Astrocyte (in vitro differentiated cells and primary cell): ENCODE measurements around the gene CHCHD6. TPM values are rescaled to one million over a fixed set of nuclear protein-coding genes. Genes with fewer than 3 reads are reported as not detected.

Source experiments
- DNase-seq: peaks from one replicate; pipeline ENCODE4 v3.0.0-alpha.2; 2010; ENCODE audit warnings: low read depth
- FAIRE-seq: peaks from 2 replicates; lab custom pipeline; 2011; peaks lifted over from hg19 to GRCh38; lab: Jason Lieb, UNC
- H2AFZ ChIP-seq: 2 replicates; pipeline ENCODE4 v1.6.0; 2012; ENCODE audit warnings: low read depth, low read length, inconsistent platforms
- H3K27ac ChIP-seq: 2 replicates; pipeline ENCODE4 v1.5.1; 2011; ENCODE audit warnings: low read depth, low read length, inconsistent platforms
- H3K27me3 ChIP-seq: 2 replicates; pipeline ENCODE4 v1.6.0; 2011; ENCODE audit warnings: low read length, inconsistent platforms; ENCODE audit not compliant: insufficient read depth
- H3K36me3 ChIP-seq: 2 replicates; pipeline ENCODE4 v1.5.1; 2011; ENCODE audit warnings: low read length, inconsistent platforms; ENCODE audit not compliant: insufficient read depth
- H3K4me1 ChIP-seq: 2 replicates; pipeline ENCODE4 v1.5.1; 2011; ENCODE audit warnings: low read length, inconsistent platforms; ENCODE audit not compliant: insufficient read depth
- H3K4me2 ChIP-seq: 2 replicates; pipeline ENCODE4 v1.6.0; 2012; ENCODE audit warnings: low read length, inconsistent platforms
- H3K4me3 ChIP-seq: 2 replicates; pipeline ENCODE4 v1.5.1; 2011; ENCODE audit warnings: low read depth, mild to moderate bottlenecking, low read length, inconsistent platforms; ENCODE audit not compliant: insufficient read depth
- H3K79me2 ChIP-seq: 2 replicates; pipeline ENCODE4 v1.6.0; 2012; ENCODE audit warnings: mild to moderate bottlenecking, low read length, inconsistent platforms; ENCODE audit not compliant: insufficient read depth
- H3K9ac ChIP-seq: 2 replicates; pipeline ENCODE4 v1.6.0; 2012; ENCODE audit warnings: mild to moderate bottlenecking, low read length, inconsistent platforms
- H3K9me3 ChIP-seq: 2 replicates; pipeline ENCODE4 v1.5.1; 2012; ENCODE audit warnings: low read depth, mild to moderate bottlenecking, low read length, inconsistent platforms; ENCODE audit not compliant: insufficient read depth
- H4K20me1 ChIP-seq: 2 replicates; pipeline ENCODE4 v1.6.0; 2012; ENCODE audit warnings: low read length, inconsistent platforms; ENCODE audit not compliant: insufficient read depth
- H3K27ac Mint-ChIP-seq: one replicate; pipeline ENCODE4 v1.8.0; 2021; ENCODE audit warnings: mild to moderate bottlenecking, mixed read lengths; ENCODE audit not compliant: unreplicated experiment
- H3K27me3 Mint-ChIP-seq: one replicate; pipeline ENCODE4 v1.8.0; 2021; ENCODE audit warnings: low read depth, mixed read lengths; ENCODE audit not compliant: unreplicated experiment
- H3K36me3 Mint-ChIP-seq: one replicate; pipeline ENCODE4 v1.8.0; 2021; ENCODE audit warnings: low read depth, mixed read lengths; ENCODE audit not compliant: unreplicated experiment
- H3K4me1 Mint-ChIP-seq: one replicate; pipeline ENCODE4 v1.8.0; 2021; ENCODE audit warnings: low read depth, mixed read lengths; ENCODE audit not compliant: unreplicated experiment
- H3K4me3 Mint-ChIP-seq: one replicate; pipeline ENCODE4 v1.8.0; 2021; ENCODE audit warnings: mild to moderate bottlenecking, moderate library complexity, mixed read lengths; ENCODE audit not compliant: unreplicated experiment
- H3K9me3 Mint-ChIP-seq: one replicate; pipeline ENCODE4 v1.8.0; 2021; ENCODE audit warnings: mild to moderate bottlenecking, mixed read lengths; ENCODE audit not compliant: unreplicated experiment
- EZH2 ChIP-seq: IDR thresholded peaks from 2 replicates; pipeline ENCODE4 v1.6.1; 2012; ENCODE audit warnings: mild to moderate bottlenecking, low read length, inconsistent platforms; ENCODE audit not compliant: insufficient read depth
- total RNA-seq: library from RNA; stranded (reverse); gene quantifications from 2 replicates; pipeline ENCODE4 v1.2.1, GENCODE V29; 2021
- TF ChIP-seq, protein P1 (sequence below): IDR thresholded peaks from 2 replicates; pipeline ENCODE4 v1.5.1; 2011; ENCODE audit warnings: low read depth, mild to moderate bottlenecking, inconsistent platforms, low read length, moderate library complexity; ENCODE audit not compliant: insufficient read depth

CHCHD6 gene
- total RNA-seq, 1 donor from 2014 or later: 21.1 TPM

DNA sequence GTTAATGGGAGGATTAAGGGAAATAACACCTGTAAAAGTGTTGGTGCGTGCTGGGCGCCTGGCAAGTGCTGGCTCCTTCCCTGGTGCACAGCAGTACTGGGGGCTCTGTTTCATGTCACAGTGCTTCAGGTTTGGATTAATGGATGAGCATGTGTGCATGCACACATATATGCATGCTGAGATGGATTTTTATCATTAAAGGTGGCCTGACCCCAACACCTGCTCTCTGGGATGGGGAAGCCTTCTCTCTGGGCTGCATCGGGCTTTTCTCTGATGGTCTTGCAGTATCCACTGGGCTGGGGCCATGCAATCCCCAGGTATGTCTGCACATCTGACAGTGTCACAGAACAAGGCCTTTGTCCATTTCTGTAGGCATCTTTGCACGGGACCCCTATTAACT lies 151.3 kb downstream of the CHCHD6 start:
- Histone ChIP-seq H3K4me3 (no peak overlapping the region), H3K9ac (no peak overlapping the region), H3K4me1 (peaks cover 22% of the 10 kb centered on the region), H3K4me2 (no peak overlapping the region), H4K20me1 (peaks cover 12% of the 10 kb centered on the region), H3K27me3 (no peaks in the 10 kb centered on the region), H3K36me3 (no peaks in the 10 kb centered on the region), H2AFZ (no peak overlapping the region), H3K79me2 (no peaks in the 10 kb centered on the region), H3K9me3 (no peaks in the 10 kb centered on the region), H3K27ac (no peak overlapping the region)
- Mint-ChIP-seq H3K4me3 (no peak overlapping the region), H3K4me1 (peaks cover 22% of the 10 kb centered on the region), H3K9me3 (no peaks in the 10 kb centered on the region), H3K27ac (no peak overlapping the region), H3K27me3 (peaks cover 7% of the 10 kb centered on the region), H3K36me3 (peaks cover 8% of the 10 kb centered on the region)
- no peak for FAIRE-seq
- no peak for DNase-seq
- TF ChIP-seq, protein P1, sequence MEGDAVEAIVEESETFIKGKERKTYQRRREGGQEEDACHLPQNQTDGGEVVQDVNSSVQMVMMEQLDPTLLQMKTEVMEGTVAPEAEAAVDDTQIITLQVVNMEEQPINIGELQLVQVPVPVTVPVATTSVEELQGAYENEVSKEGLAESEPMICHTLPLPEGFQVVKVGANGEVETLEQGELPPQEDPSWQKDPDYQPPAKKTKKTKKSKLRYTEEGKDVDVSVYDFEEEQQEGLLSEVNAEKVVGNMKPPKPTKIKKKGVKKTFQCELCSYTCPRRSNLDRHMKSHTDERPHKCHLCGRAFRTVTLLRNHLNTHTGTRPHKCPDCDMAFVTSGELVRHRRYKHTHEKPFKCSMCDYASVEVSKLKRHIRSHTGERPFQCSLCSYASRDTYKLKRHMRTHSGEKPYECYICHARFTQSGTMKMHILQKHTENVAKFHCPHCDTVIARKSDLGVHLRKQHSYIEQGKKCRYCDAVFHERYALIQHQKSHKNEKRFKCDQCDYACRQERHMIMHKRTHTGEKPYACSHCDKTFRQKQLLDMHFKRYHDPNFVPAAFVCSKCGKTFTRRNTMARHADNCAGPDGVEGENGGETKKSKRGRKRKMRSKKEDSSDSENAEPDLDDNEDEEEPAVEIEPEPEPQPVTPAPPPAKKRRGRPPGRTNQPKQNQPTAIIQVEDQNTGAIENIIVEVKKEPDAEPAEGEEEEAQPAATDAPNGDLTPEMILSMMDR: no peak
- no peak for TF ChIP-seq EZH2

DNA sequence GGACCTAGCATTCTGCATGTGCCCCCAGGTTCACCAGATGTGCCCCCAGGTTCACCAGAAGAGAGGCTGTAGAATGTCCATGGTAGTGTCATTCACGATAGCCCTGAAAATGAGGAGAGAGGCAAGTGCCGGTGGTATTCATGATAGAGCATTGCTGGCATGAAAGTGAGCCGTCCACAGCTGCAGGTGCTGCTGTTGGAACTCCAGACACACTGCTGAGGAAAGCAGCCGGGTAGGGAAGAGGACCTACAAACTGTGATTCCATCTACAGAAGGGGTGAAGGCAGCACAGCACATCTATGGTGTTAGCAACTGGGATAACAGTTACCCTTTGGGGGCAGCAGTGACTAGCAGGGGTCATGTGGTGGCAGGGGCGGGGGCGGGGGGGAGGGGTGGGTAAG lies 153.9 kb downstream of the CHCHD6 start:
- Histone ChIP-seq H3K79me2 (no peaks in the 10 kb centered on the region), H3K4me2 (no peak overlapping the region), H3K4me3 (no peak overlapping the region), H3K36me3 (no peaks in the 10 kb centered on the region), H4K20me1 (peaks cover 9% of the 10 kb centered on the region), H3K27me3 (no peaks in the 10 kb centered on the region), H3K9me3 (no peaks in the 10 kb centered on the region), H3K9ac (no peak overlapping the region), H3K27ac (no peak overlapping the region), H3K4me1 (peaks cover 14% of the 10 kb centered on the region), H2AFZ (no peak overlapping the region)
- no peak for DNase-seq
- no peak overlapping the region for H3K4me3 Mint-ChIP-seq
- no peak for FAIRE-seq
- H3K27me3 Mint-ChIP-seq: peaks cover 7% of the 10 kb centered on the region
- H3K36me3 Mint-ChIP-seq: peaks cover 8% of the 10 kb centered on the region
- TF ChIP-seq EZH2: no peak
- TF ChIP-seq, protein P1: no peak
- no peaks in the 10 kb centered on the region for H3K9me3 Mint-ChIP-seq
- no peak overlapping the region for H3K27ac Mint-ChIP-seq
- H3K4me1 Mint-ChIP-seq: peaks cover 12% of the 10 kb centered on the region

DNA sequence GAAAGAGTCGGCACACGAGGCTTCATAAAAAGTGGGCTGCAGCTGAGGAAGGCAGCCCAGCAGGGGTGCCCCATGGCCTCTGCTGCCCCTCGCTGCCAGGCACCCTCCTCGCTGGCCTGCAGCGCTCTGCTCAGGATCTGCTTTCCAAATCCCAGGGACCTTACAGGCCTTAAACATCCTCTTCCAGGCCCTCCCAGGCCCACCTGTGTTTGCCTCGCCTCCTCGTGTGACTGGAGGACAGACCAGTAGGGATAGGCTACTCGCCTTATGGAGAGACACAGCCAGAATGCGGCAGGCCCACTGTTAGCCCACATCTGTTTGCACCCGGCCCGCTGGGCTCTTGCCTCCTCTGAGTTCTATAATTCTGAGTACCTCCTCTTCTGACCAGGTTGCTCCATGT lies 154.4 kb downstream of the CHCHD6 start:
- H3K4me1 Mint-ChIP-seq: peaks cover 12% of the 10 kb centered on the region
- FAIRE-seq: no peak
- Histone ChIP-seq H3K79me2 (no peaks in the 10 kb centered on the region), H2AFZ (no peak overlapping the region), H3K9ac (no peak overlapping the region), H4K20me1 (peaks cover 9% of the 10 kb centered on the region), H3K9me3 (no peaks in the 10 kb centered on the region), H3K27me3 (no peaks in the 10 kb centered on the region), H3K4me2 (peak overlapping the region; percentile 56), H3K27ac (no peak overlapping the region), H3K4me3 (no peak overlapping the region), H3K4me1 (peaks cover 14% of the 10 kb centered on the region), H3K36me3 (no peaks in the 10 kb centered on the region)
- no peaks in the 10 kb centered on the region for H3K9me3 Mint-ChIP-seq
- H3K27ac Mint-ChIP-seq: no peak overlapping the region
- DNase-seq: no peak
- TF ChIP-seq EZH2: no peak
- TF ChIP-seq, protein P1: no peak
- H3K36me3 Mint-ChIP-seq: peaks cover 8% of the 10 kb centered on the region
- no peak overlapping the region for H3K4me3 Mint-ChIP-seq
- H3K27me3 Mint-ChIP-seq: peaks cover 7% of the 10 kb centered on the region
